ENCODE data around the gene MXI1. TPM values are rescaled to one million over a fixed set of nuclear protein-coding genes. Genes with fewer than 3 reads are reported as not detected.
"Not testable (repeated sequence)": the region's sequence is repeated elsewhere in the genome, so short reads cannot be mapped to it uniquely, and the experiment has no call there.

The MXI1 gene
- total RNA-seq, 1 donor from 2014 or later: 23.5 TPM

- no peak overlapping the region for H2AFZ ChIP-seq (replicated peaks)
- H3K4me3 ChIP-seq: no peak overlapping the region
- no peaks in the 10 kb centered on the region for H3K36me3 ChIP-seq
- H3K4me3 Mint-ChIP-seq: no peak overlapping the region
- TF ChIP-seq EZH2 (IDR thresholded peaks at IDR 0.05) (no peak), EZH2phosphoT487 (IDR thresholded peaks at IDR 0.05) (no peak), CTCF (IDR thresholded peaks at IDR 0.05) (no peak)
- H3K4me2 ChIP-seq: no peak overlapping the region
- no peak for DNase-seq (ENCODE audit: low spot score)
- H3K27ac Mint-ChIP-seq: no peak overlapping the region
- peaks cover 37% of the 10 kb centered on the region for H3K9me3 Mint-ChIP-seq
- no peaks in the 10 kb centered on the region for H3K27me3 ChIP-seq
- peaks cover 8% of the 10 kb centered on the region for H3K9me3 ChIP-seq (ENCODE audit: low read depth)
- H3K4me1 Mint-ChIP-seq: no peaks in the 10 kb centered on the region
- H3F3A ChIP-seq (ENCODE audit: low read depth): no peaks in the 10 kb centered on the region
- peaks cover 4% of the 10 kb centered on the region for H3K36me3 Mint-ChIP-seq
- no peaks in the 10 kb centered on the region for H3K4me1 ChIP-seq
- H3K27me3 Mint-ChIP-seq (ENCODE audit: insufficient read depth, low read depth): peaks cover 3% of the 10 kb centered on the region
- H4K20me1 ChIP-seq (ENCODE audit: low read depth): no peaks in the 10 kb centered on the region
- no peak overlapping the region for H3K9ac ChIP-seq
- no peak overlapping the region for H3K27ac ChIP-seq
- no peaks in the 10 kb centered on the region for H3K79me2 ChIP-seq (ENCODE audit: low read depth)
Observed at GRCh38 chr10:110327262-110327914, 120.0 kb downstream of the MXI1 start.

- peaks cover 6% of the 10 kb centered on the region for H3K27me3 Mint-ChIP-seq (ENCODE audit: insufficient read depth, low read depth)
Observed at GRCh38 chr10:110330675-110331074, 123.3 kb downstream of the MXI1 start.

GRCh38 chr10:110331226-110331795 is 123.9 kb downstream of the MXI1 start:
- H3K4me1 Mint-ChIP-seq: peaks cover 13% of the 10 kb centered on the region
- H4K20me1 ChIP-seq (ENCODE audit: low read depth); H2AFZ ChIP-seq (replicated peaks); H3K27ac ChIP-seq; H3K79me2 ChIP-seq (ENCODE audit: low read depth); H3K4me3 Mint-ChIP-seq; H3K4me3 ChIP-seq; DNase-seq (ENCODE audit: low spot score); H3K9me3 ChIP-seq (ENCODE audit: low read depth); H3K36me3 Mint-ChIP-seq; H3K36me3 ChIP-seq; H3K27me3 ChIP-seq; H3K4me2 ChIP-seq; H3K27me3 Mint-ChIP-seq (ENCODE audit: insufficient read depth, low read depth); H3K27ac Mint-ChIP-seq; H3K9ac ChIP-seq: not testable (repeated sequence)
- peaks cover 11% of the 10 kb centered on the region for H3K4me1 ChIP-seq
- H3F3A ChIP-seq (ENCODE audit: low read depth): peaks cover 13% of the 10 kb centered on the region
- H3K9me3 Mint-ChIP-seq: peaks cover 36% of the 10 kb centered on the region

More at GRCh38 chr10:110330675-110331074, 123.3 kb downstream of the MXI1 start:
- Histone ChIP-seq H3K4me1 (peaks cover 4% of the 10 kb centered on the region), H3K27me3 (no peaks in the 10 kb centered on the region), H4K20me1 (ENCODE audit: low read depth) (no peaks in the 10 kb centered on the region), H3K9ac (no peak overlapping the region), H3K27ac (no peak overlapping the region), H3K79me2 (ENCODE audit: low read depth) (no peaks in the 10 kb centered on the region), H3K4me3 (no peak overlapping the region), H3K9me3 (ENCODE audit: low read depth) (peaks cover 8% of the 10 kb centered on the region), H2AFZ (replicated peaks) (no peak overlapping the region), H3K36me3 (no peaks in the 10 kb centered on the region), H3F3A (ENCODE audit: low read depth) (peaks cover 7% of the 10 kb centered on the region), H3K4me2 (no peak overlapping the region)
- Mint-ChIP-seq H3K4me3 (no peak overlapping the region), H3K36me3 (peaks cover 4% of the 10 kb centered on the region), H3K9me3 (peaks cover 36% of the 10 kb centered on the region), H3K4me1 (peaks cover 6% of the 10 kb centered on the region), H3K27ac (no peak overlapping the region)
- DNase-seq (ENCODE audit: low spot score): no peak
- TF ChIP-seq CTCF (IDR thresholded peaks at IDR 0.05) (no peak), EZH2 (IDR thresholded peaks at IDR 0.05) (no peak), EZH2phosphoT487 (IDR thresholded peaks at IDR 0.05) (no peak)

- no peak overlapping the region for H3K27ac Mint-ChIP-seq
- peaks cover 5% of the 10 kb centered on the region for H3K27me3 Mint-ChIP-seq (ENCODE audit: insufficient read depth, low read depth)
- H3K9me3 Mint-ChIP-seq: peaks cover 28% of the 10 kb centered on the region
- Histone ChIP-seq H3F3A (ENCODE audit: low read depth) (peaks cover 19% of the 10 kb centered on the region), H3K9me3 (ENCODE audit: low read depth) (peaks cover 8% of the 10 kb centered on the region), H4K20me1 (ENCODE audit: low read depth) (no peaks in the 10 kb centered on the region), H3K27me3 (no peaks in the 10 kb centered on the region), H3K79me2 (ENCODE audit: low read depth) (no peaks in the 10 kb centered on the region), H3K9ac (no peak overlapping the region), H3K4me3 (no peak overlapping the region), H3K27ac (no peak overlapping the region), H3K4me2 (no peak overlapping the region), H3K36me3 (no peaks in the 10 kb centered on the region), H3K4me1 (peaks cover 24% of the 10 kb centered on the region), H2AFZ (replicated peaks) (no peak overlapping the region)
- peaks cover 4% of the 10 kb centered on the region for H3K36me3 Mint-ChIP-seq
- no peak for DNase-seq (ENCODE audit: low spot score)
- H3K4me1 Mint-ChIP-seq: peaks cover 22% of the 10 kb centered on the region
- no peak for TF ChIP-seq EZH2 (IDR thresholded peaks at IDR 0.05)
- TF ChIP-seq CTCF (IDR thresholded peaks at IDR 0.05): no peak
- TF ChIP-seq EZH2phosphoT487 (IDR thresholded peaks at IDR 0.05): no peak
- no peak overlapping the region for H3K4me3 Mint-ChIP-seq
Observed at GRCh38 chr10:110334061-110334656, 126.8 kb downstream of the MXI1 start.
